GM12875 (cell line): Measurements from ENCODE around the gene PIGR.

ENCODE experiments used
- H3K4me3 ChIP-seq: one replicate; pipeline ENCODE4 v1.5.1; 2011; ENCODE audit warnings: low read depth, low read length, control low read depth
- TF ChIP-seq, protein P1 (sequence below): IDR thresholded peaks from 2 replicates; pipeline ENCODE4 v1.5.1; 2011; ENCODE audit warnings: low read depth, mild to moderate bottlenecking, control low read depth, inconsistent platforms, low read length, moderate library complexity, borderline replicate concordance; ENCODE audit not compliant: insufficient read depth

PIGR gene

DNA sequence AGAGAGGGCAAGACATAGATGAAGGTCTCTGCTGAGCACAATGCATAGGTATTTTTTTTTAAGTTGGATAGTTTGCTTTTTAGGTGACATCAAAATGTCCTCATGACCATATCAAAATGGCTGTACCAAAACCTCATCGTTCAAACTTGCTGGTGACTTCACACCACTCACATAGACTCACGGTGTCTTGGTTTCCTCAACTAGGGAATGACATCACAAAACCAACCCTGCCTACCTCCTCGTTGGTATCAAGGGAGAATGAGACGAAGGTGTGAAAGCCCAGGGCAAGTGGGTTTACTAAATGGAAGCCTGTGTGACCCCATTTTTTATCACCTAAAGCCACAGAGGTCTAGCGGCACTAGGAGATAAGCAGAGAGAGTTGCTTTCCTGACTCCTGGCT lies 1.6 kb downstream of the PIGR start:
- TF ChIP-seq, protein P1, sequence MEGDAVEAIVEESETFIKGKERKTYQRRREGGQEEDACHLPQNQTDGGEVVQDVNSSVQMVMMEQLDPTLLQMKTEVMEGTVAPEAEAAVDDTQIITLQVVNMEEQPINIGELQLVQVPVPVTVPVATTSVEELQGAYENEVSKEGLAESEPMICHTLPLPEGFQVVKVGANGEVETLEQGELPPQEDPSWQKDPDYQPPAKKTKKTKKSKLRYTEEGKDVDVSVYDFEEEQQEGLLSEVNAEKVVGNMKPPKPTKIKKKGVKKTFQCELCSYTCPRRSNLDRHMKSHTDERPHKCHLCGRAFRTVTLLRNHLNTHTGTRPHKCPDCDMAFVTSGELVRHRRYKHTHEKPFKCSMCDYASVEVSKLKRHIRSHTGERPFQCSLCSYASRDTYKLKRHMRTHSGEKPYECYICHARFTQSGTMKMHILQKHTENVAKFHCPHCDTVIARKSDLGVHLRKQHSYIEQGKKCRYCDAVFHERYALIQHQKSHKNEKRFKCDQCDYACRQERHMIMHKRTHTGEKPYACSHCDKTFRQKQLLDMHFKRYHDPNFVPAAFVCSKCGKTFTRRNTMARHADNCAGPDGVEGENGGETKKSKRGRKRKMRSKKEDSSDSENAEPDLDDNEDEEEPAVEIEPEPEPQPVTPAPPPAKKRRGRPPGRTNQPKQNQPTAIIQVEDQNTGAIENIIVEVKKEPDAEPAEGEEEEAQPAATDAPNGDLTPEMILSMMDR: no peak
- H3K4me3 ChIP-seq: no peak overlapping the region

DNA sequence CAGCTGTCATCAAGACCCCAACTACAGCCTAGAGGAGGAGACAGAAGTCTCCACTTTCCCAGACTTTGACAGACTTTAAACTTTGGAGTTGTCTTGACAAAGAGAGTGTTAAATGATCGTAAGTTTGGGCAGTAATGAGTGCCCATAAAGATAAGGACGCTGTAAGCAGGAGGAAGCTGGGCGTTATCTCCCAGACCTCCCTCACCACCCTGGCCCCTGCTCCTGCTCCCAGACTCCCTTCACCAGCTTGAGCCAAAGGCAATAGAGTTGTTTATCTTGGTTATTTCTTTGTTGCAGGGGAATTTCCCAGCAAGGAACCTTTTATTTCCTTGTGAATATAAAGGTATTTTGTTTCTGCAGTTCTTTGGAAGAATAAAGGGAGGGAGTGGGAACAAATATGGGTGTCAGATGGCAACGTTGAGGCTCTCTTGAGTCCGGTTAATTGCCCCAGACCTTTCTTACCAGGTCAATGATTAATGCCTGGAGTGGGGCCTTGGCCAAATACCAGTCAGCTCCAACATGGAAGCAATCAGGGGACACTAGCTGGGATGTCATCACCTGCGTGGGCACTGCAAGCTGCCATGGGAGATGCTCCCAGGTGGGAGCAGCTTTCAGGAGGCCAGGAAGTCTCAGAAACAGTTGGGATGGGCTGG lies 4.4 kb downstream of the PIGR start:
- H3K4me3 ChIP-seq: no peak overlapping the region

GRCh38 chr1:206940588-206940936 lies 5.7 kb downstream of the PIGR start:
- TF ChIP-seq, protein P1: no peak
- no peak overlapping the region for H3K4me3 ChIP-seq

More for the DNA sequence above, 4.4 kb downstream of the PIGR start:
- TF ChIP-seq, protein P1: no peak

GRCh38 chr1:206939841-206940587 lies 6.3 kb downstream of the PIGR start:
- H3K4me3 ChIP-seq: no peak overlapping the region

GRCh38 chr1:206939131-206939530 lies 7.1 kb downstream of the PIGR start:
- TF ChIP-seq, protein P1: no peak
- H3K4me3 ChIP-seq: no peak overlapping the region

More at GRCh38 chr1:206939841-206940587, 6.3 kb downstream of the PIGR start:
- TF ChIP-seq, protein P1: no peak

- TF ChIP-seq, protein P1: no peak
- no peak overlapping the region for H3K4me3 ChIP-seq
These were observed 8.8 kb downstream of the PIGR start for GRCh38 chr1:206937425-206937824.
